GM12864 (cell line): ENCODE data around the gene CELSR1.

Source experiments
- DNase-seq: peaks from one replicate; pipeline ENCODE4 v3.0.0-alpha.2; 2011; ENCODE audit warnings: low read depth
- H3K4me3 ChIP-seq: 2 replicates; pipeline ENCODE4 v1.5.1; 2011; ENCODE audit warnings: mild to moderate bottlenecking, low read depth, low read length, control low read depth
- CTCF ChIP-seq: IDR thresholded peaks from 2 replicates; pipeline ENCODE4 v1.5.1; 2011; ENCODE audit warnings: low read depth, mild to moderate bottlenecking, moderate library complexity, low read length, control low read depth, inconsistent platforms; ENCODE audit errors: missing control alignments

Gene CELSR1

GRCh38 chr22:46422896-46423295, 114.5 kb downstream of the CELSR1 start:
- no peak for DNase-seq
- TF ChIP-seq CTCF, result no peak
- H3K4me3 ChIP-seq, result no peak overlapping the region

- TF ChIP-seq CTCF, result no peak
- no peak for DNase-seq
- no peak overlapping the region for H3K4me3 ChIP-seq
Measured at GRCh38 chr22:46421267-46421666, 116.2 kb downstream of the CELSR1 start.

- DNase-seq, result no peak
- no peak for TF ChIP-seq CTCF
Measured at GRCh38 chr22:46419754-46420571, 117.5 kb downstream of the CELSR1 start.

GRCh38 chr22:46418827-46419226, 118.6 kb downstream of the CELSR1 start:
- no peak overlapping the region for H3K4me3 ChIP-seq
- TF ChIP-seq CTCF, result no peak
- no peak for DNase-seq

More at GRCh38 chr22:46419754-46420571, 117.5 kb downstream of the CELSR1 start:
- no peak overlapping the region for H3K4me3 ChIP-seq

- TF ChIP-seq CTCF, result no peak
- H3K4me3 ChIP-seq, result no peak overlapping the region
- no peak for DNase-seq
Measured at GRCh38 chr22:46417769-46418168, 119.7 kb downstream of the CELSR1 start.

- TF ChIP-seq CTCF, result no peak
- DNase-seq, result no peak
- H3K4me3 ChIP-seq, result no peak overlapping the region
Measured at GRCh38 chr22:46416891-46417580, 120.4 kb downstream of the CELSR1 start.

- DNase-seq, result no peak
- H3K4me3 ChIP-seq, result no peak overlapping the region
- TF ChIP-seq CTCF, result no peak
Measured at GRCh38 chr22:46416520-46416871, 120.9 kb downstream of the CELSR1 start.
